Lower leg skin (tissue), 3 donors: ENCODE measurements around the gene AMFR.

ENCODE experiments used
- CTCF ChIP-seq, 3 donors: fragments of 450-650 bp; IDR thresholded peaks; one replicate each; pipeline ENCODE4 v1.5.1; 2016; ENCODE audit warnings: antibody characterized with exemption in 3 of 3, mild to moderate bottlenecking in 3 of 3, moderate library complexity in 2 of 3
- POLR2A ChIP-seq, 2 donors: fragments of 450-650 bp; IDR thresholded peaks; one replicate each; pipeline ENCODE4 v1.6.1; 2016 to 2017; ENCODE audit warnings: antibody characterized with exemption in 2 of 2, mild to moderate bottlenecking in 1 of 2, moderate library complexity in 1 of 2

DNA sequence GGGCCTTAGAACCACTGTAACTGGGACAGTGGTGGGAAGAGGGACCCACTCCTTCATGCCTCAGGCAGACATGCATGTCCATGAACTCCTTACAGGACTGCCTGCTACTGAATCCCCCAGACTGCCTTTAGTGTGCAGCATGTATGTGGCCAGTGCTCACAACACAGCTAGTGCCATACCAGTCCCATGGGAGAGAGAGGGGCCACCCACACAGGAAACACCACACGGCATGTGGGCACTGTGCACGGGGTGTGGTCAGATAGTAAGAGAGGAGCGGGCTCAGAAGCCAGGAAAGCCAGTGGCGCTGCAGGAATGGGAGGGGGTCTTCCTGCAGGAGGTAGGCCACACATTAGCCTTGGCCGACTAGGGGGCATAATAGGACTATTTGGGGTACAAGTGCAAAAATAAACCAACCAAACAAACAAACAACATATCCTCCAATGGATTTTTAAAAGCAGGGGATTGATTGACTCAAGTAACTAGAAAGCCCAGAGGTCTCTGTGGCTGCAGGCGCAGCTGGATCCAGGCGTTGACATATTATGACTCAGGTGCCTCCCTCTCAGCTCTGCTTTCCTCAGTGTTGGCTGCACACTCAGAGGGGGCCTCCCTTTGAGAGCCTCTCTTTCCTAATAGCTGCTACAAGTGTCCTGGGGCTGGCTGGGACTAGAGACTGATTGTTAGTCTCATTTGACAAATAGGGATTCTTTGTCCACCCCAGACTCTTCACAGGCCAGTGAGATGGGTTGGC lies 104.4 kb downstream of the AMFR start:
- TF ChIP-seq CTCF (IDR thresholded peaks at IDR 0.05) (no peak), POLR2A (IDR thresholded peaks at IDR 0.05) (no peak)
